Fibroblast of skin of left biceps (primary cell): ENCODE data around the gene GABRB3.
"Not testable (repeated sequence)": the region's sequence is repeated elsewhere in the genome, so short reads cannot be mapped to it uniquely, and the experiment has no call there.

ENCODE experiments used
- DNase-seq, 2 experiments: peaks; one replicate each; pipeline ENCODE4 v3.0.0-alpha.2; 2013; ENCODE audit warnings: low read depth in 2 of 2

Gene GABRB3

DNA sequence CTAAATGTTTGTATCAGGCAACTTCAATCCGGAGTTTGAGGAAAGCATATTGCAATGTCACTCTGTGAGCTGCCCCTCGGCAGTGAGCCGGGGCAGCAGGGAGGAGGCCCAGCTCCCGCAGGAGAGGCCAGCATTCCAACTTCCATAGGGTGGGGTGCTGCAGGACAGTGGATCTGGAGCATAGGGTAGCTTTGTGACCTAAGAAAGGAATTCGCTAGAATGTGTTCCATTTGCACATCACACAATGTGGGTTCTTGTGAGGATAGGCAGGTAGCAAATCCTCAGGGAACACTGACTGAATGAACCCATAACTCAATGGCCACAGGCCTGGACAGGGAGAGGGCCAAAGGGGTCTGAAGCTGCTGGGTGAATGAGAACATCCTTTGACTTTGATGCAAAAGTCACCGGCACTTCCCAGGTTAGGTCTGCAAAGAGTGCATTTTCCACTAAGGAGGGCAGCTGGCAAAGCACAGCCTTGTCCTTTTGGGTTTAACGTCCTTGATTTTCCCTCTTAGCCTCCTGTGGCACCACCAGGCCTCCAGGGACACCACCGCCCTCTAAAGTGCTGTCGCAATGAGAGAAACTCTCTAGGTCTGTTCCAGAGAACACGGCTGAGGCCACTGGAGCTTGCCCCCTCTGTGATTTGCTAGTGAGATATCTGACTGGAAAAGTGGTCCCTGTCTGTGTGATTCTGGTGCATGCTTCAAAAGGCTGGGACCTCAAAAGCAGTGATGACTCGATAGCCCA is 36.2 kb downstream of the GABRB3 start:
- no peak for DNase-seq

DNA sequence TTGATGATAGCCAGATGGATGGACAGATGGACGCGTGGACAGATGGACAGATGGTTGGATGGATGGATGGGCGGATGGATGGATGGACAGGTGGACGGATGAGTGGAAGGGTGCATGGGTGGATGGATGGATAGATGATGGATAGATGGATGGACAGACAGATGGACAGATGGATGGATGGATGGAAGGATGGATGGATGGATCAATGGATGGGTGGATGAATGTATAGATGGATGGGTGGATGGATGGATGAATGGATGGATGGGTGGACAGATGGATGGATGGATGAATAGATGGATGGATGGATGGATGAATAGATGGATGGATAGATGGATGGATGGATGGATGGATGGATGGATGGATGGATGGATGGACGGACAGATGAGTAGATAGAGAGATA is 40.9 kb downstream of the GABRB3 start:
- no peak for DNase-seq

DNA sequence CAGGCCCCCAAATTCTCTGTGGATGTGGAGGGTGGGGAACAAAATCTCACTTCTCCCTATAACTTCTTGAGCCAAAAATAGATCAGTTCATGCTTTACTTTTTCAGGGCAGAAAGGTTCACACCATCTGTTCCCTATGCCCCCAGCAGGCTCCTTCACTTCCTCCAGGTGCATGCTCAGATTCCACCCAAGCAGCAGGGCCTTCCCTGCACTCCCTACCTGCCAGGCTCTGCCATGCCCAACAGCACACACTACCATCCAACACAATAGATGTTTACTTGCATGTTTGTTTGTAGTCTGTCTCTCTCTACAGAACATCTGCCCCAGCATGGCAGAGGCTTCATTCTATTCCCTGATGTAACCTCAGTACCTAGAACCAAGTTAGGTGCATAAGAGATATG is 43.3 kb downstream of the GABRB3 start:
- no peak for DNase-seq

DNA sequence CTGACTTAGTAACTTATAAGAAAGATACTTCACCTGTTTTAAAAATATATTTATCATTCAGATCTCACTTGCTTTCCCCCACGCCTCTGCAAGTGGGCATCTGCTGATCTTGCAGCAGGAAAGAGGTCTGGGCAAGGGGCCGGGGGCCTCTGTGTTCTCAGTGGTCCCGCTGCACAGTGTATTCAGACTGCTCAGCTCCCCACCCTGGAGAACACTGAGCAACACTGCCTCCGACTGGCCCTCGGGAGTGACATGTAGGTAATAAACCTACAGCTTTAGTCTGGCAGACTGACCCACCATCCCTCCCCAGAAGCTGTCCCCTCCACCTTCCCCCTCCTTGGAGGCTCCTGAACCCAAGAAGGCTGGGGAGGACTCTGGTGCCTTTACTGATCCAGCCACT is 43.8 kb downstream of the GABRB3 start:
- DNase-seq: no peak

DNA sequence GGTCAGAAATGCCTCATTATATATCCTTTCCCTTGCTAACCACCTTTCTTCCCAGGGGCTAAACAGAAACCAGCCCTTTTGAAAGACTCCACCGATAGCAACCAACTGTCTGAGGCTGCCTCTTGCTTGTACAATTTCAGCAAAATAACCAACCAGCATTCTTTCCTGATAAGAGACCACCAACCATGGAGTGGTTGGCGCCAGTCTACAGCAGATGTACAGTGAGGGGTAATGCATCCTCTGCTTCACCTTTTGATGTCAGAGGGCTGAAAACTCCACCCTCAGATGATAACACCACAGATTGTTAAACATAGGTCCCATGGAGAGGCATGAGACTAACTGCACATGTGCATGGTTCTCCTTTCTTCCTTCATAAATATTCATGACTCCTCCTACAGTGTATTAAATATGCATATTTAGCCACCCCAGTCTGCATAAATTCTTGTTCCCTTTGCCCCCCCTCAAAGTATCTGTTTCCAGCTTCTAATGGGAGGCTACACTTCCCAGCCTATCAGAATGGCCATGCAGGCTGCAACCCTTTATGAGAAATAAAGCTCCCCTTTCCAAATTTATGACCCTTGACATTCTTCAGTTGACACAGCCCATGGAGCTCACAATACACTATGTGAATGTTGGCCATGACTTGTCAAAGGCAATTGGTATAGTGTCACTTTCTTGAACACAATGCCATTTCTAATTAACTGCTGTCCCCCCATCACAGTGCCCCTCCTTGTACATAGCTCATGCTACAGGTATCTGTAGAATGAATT is 48.3 kb downstream of the GABRB3 start:
- DNase-seq: no peak

DNA sequence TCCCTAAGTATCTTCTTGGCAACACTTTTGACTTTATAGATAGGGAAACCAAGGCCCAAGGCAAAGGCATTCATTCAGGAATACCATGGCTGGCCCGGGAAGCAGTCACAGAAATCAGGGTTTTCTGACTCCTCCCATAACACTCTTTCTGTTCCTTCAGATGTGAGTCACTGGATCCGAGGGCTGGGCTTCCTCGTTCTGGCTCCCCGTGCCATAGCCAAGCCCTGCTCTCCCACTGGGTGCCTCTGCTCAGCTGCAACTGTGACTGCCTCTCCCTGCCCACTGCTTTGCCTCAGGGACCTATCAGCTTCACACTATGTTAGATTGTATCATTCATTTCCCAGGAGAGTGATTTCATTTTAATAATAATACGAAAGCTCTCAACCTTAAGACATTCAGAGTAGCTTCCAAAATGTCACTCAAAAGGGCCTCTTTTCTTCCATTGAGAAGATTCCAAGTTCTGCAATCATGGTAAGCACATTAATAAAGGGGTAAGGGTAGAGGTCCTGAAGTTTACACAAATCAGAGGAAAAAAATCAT is 50.2 kb downstream of the GABRB3 start:
- DNase-seq: no peak

DNA sequence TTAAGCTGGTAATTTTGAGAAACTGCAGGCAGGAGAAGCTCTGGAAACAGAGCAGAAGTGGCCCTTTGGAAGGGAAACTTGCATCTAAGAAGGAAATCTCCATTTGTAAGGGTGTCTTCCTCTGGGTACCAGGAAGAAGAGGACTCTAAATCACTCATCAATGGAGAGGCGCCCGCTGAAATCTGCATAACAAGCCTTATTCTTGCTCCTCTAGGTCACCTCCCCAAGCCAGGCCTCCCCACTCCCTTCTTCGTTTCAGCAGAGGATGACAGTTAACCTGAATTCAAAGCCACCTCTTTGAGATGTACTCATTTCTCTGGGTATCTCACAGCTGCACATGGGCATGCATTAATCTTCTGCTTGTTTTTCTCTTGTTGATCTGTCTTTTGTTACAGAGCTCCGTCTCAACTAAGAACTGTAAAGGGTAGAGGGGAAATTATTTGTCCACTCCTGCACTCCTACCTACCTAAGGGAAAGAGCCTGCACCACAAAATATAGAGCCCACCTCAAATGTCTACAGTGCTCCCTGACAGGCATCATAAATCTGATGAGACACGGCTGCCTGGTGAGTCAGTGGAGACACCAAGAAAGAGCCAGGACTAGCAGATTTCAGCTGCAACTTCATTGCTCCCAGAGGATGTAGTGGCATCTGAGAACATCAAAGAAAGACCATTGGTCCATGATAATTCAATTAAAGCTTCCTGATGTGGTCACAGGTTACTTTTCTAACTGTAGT is 51.5 kb downstream of the GABRB3 start:
- DNase-seq: no peak

DNA sequence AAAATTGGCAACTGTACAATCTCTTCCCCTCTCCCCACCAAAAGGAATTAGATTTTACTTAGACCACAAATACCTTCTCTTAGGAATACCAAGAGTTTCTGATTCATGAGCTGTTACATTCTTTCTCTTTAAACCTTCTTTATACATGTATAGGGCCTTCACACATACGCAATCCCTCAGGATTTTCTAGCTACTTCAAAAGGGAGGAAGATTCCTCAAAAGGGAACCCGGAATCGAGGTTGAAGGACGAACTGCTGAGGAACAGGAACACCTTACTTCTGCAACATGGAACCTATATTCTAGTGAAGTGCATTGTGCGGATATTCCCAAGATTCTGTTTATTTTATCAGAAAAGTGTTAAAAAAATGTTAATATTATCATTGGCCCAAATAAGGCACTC is 52.3 kb downstream of the GABRB3 start:
- no peak for DNase-seq

DNA sequence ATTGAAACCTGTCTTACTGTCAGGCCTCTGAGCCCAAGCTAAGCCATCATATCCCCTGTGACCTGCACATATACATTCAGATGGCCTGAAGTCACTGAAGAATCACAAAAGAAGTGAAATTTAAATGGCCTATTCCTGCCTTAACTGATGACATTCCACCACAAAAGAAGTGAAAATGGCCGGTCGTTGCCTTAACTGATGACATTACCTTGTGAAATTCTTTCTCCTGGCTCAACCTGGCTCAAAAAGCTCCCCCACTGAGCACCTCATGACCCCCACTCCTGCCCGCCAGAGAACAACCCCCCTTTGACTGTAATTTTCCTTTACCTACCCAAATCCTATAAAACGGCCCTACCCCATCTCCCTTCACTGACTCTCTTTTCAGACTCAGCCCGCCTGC is 53.0 kb downstream of the GABRB3 start:
- DNase-seq: not testable (repeated sequence)

DNA sequence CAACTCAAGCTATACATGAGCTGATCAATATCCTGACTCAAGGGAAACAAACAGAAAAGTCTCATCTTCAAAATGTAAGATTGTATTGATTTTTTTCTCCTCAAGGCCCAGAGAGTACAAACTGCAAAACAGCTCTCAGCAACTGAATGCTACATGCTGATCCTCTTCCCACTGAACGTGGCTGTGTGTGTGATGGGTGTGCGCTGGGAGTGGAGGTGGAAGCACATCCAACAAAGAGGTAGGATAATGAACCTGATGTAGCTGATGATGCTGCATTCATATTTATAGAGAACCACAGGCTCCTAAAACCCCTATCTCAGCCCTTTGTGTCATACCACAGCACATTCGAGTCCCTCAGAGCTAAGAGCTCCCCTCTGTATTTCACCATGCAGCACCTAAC is 56.8 kb downstream of the GABRB3 start:
- DNase-seq: no peak

DNA sequence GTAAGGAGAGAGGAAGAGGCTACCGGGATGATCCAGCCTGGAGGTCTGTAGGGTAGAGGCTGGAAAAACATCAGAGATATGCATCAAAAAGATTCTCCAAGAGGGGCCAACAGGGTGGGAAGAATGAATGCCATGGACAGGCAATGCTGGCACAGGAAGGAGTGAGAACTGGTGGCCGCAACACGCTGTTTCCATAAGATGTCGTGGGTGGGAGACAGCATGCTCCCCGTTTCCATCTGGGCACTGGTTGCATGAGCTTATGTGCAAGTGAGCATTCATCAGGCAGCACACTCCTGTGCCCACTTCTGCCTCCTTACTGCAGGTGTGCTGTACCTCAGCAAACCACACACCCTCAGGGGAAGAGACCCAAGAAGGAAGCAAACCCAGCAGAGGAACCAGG is 59.4 kb downstream of the GABRB3 start:
- no peak for DNase-seq

DNA sequence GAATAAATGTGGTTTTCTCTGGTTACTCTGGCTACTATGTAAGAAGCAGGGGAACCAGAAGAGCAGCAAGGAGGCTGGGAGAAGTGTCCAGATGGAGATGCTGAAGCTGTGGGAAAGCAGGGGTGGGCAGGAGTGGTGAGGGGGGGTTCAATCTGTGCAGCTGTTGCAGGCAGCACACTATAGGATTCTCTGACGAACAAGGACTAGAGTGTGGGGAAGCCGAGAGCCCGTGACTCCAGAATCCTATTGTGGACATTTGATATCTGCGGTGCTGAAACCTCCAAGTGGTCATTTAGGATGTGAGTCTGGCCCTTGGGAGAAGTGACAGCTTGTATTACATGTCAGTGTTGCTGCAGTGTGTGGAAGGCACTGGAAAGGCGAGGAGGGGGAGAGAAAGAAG is 60.5 kb downstream of the GABRB3 start:
- no peak for DNase-seq

DNA sequence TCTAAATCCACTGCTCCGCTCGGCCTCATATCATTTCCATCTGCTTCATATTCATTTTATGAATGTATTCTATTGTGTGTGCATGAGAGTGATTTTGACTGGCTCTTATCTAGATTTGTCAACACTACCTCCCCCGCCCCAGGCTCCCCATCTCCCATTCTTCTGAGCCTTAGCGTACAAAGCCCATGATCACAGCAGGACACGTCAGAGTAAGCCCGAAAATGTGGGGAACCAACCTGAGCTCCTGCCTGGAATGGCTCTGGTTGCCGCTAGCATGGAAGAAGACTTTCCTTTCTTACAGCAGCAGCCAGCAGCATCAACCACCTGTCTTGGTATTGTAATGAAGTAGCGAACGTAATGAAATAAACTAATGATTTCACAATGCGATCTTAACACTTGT is 61.4 kb downstream of the GABRB3 start:
- DNase-seq: no peak

DNA sequence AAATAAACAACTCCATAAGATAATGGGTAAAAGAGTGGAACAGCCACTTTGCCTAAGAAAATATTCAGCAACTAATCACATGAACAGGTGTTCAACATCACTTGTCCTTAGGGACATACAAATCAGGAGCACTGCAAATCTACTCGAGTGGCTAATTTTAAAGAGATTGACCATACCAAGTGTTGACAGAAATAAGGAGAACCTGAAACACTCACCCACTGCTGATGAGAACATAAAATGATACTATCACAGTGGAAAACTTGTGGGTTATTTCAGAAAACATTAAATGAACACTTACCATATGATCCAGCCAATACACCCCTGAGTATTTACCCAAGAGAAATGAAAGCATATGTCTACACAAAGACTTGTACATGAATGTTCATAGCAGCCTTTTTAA is 70.5 kb downstream of the GABRB3 start:
- DNase-seq: no peak

DNA sequence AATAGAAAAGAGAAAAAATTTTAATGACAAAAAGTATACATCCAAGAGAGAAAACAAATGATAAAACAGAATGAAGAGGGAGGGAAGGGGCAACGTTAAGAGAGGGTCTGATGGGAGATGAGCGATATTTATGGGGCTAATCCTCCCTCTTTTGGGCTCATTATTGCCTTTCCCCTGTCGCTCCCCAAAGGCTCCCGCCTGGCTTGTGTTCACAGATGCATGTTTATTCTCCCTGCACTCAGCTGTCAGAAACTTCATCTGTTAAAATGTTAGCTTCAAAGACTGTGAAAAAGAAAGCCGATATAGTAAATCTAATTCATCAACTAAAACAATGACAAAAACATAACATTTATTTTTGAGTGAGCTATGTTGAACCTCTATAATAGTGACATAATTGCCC is 74.3 kb downstream of the GABRB3 start:
- DNase-seq: no peak

DNA sequence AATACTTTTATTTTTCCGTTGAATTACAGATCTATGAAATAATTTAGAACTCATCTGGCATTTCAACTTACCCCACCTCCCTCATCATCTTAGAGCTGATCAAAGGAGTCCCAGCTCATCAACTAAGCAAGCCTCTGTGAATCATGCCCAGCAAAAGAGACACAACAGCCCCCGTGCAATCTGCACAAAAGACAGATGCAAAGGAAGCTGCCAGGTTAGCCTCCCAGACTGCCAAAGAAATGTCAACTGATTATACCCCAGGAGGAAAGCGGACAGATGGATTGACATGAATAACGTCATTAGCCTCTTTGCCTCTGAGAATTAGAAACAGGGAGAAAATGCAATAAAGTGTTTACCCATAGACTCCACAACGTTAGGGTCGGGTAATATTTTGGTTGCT is 75.0 kb downstream of the GABRB3 start:
- DNase-seq: no peak

DNA sequence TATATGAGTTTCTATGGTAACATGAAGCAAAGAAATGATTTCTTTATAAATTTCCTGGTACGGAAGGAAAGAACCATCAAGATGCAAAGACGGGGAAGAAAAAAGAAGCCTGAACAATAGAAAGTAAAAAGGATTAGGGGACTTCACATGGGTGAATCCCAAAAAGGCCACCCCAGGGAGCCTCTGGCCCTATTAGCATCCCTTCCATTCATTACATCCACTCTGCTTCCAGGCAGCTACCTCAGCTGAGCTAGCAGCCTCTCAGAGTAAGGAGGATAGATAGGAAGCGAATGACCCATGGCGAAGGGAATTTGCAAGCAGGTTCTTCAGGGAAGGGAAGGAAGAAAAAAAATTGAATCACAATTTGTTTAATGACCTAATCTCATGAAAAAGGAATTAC is 81.6 kb downstream of the GABRB3 start:
- no peak for DNase-seq

DNA sequence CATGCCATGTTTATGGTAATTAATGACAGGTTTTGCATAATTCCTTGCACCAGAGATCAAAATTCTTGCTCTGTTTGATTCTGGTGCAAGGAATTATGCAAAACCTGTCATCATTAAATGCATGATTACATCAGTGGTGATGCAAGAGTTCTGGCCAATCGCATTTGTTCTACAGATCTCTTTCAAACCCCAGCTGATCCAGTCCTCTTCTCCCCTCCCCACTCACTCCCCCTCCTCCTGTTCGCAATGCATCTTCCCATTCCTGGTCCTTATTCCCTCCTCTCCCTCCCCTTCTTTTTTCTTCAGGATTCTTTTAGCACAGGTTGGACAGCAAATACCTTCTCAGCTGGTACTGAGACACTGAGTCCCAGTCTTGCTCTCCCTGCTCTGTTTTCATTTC is 82.1 kb downstream of the GABRB3 start:
- no peak for DNase-seq

DNA sequence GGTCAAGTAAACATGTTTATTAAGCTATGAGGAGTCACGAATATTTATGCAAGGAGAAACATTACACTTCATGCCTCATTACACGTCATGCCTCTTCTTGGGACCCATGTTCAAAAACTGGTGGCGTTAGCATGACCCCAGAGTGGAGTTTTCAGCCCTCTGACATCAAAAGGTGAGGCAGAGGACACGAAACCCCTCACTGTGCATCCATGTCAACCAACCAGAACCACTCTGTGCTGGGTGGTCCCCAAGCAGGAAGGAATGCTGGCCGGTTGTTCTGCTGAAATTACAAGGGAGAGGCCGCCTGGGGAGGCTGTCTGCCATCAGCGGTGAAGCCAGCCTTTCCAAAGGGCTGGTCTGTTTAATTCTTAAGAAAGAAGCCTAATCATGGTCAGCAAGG is 83.4 kb downstream of the GABRB3 start:
- DNase-seq: no peak

DNA sequence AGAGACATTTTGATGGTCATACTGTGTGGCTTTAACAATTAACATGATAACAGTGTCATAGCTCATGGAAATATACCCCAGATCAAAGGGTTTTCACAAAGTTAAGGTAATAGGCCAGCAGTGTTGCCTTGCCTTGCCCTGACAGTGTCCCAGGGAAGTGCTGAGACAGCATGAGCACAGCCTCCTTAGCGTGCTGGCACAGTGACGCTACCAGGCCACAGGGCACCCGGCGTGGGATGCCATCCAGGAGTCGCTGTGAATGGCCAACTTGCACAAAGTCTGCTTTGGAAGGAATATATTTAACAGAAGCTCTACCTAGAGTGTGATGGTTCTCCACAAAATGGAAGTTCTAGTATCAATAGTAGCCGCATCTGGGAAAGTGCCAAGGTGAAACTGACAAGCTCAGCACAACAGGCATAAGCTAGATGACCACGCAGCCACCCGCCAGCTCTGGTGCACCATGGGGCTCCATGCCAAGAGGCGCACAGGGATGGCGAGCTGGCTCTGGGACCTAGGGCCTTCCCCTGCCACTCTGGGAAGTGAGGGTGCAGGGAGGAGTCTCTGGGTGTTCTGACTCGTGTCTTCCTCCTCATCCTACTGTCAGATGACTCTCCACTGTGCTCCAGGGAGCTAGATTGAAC is 86.2 kb downstream of the GABRB3 start:
- no peak for DNase-seq

DNA sequence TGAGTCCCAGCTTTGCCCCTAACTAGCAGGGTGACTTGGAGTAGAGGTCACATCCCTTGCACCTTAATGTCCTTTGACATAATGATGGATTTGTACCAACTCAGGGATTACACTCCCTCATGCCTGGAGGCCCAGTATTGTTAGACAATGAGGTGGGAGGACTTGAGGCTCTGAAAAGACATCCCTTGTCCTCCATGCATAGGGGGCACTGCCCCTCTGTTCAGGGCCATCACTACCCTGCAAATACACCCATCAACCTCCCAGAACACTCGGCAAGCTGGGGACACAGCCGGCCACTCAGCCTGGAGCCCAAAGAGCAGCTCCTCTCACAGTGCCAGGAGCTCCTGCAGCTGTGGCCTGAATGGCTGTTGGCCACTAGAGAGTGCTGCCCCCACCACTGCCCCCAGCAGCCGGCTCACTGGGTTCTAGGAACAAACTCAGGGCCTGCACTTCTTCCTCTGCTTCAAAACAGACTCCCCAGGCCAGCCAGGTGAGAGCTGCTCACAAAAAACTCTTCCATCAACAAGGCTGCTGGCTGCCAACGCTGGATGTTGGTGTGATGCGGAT is 90.2 kb downstream of the GABRB3 start:
- no peak for DNase-seq

DNA sequence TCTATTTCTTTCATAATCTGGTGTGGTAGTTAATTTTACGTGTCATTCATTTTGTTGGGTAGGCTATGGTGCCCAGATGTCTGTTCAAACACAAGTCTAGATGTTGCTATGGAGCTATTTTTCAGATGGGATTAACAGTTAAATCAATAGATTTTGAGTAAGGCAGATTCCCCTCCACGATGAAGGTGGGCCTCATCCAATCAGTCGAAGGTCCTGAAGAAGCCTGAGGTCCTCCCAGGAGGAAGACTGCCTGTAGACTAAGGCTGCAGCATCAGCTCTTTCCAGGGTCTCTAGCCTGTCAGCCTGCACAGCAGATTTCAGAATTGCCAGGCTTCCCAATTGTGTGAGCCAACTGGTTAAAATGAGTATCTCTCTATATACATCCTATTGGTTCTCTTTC is 92.9 kb downstream of the GABRB3 start:
- no peak for DNase-seq
